Tibial nerve (tissue), 4 donors: ENCODE results near the gene CMTM5.

Experiments used
- EP300 ChIP-seq, 2 donors: sonication (generic); formaldehyde crosslinking; IDR thresholded peaks; one replicate each; pipeline ENCODE4 v1.6.1; 2017; ENCODE audit warnings: antibody characterized with exemption in 2 of 2, mild to moderate bottlenecking in 1 of 2
- TF ChIP-seq, protein P1 (sequence below), 5 experiments: fragments of 200-600 bp in 3 of 5; fragments of 450-650 bp in 2 of 5; sonication (generic) in 3 of 5; IDR thresholded peaks; one replicate each; pipeline ENCODE4 v1.5.1; 2016 to 2019; ENCODE audit warnings: antibody characterized with exemption in 5 of 5, mild to moderate bottlenecking in 3 of 5, moderate library complexity in 2 of 5

DNA sequence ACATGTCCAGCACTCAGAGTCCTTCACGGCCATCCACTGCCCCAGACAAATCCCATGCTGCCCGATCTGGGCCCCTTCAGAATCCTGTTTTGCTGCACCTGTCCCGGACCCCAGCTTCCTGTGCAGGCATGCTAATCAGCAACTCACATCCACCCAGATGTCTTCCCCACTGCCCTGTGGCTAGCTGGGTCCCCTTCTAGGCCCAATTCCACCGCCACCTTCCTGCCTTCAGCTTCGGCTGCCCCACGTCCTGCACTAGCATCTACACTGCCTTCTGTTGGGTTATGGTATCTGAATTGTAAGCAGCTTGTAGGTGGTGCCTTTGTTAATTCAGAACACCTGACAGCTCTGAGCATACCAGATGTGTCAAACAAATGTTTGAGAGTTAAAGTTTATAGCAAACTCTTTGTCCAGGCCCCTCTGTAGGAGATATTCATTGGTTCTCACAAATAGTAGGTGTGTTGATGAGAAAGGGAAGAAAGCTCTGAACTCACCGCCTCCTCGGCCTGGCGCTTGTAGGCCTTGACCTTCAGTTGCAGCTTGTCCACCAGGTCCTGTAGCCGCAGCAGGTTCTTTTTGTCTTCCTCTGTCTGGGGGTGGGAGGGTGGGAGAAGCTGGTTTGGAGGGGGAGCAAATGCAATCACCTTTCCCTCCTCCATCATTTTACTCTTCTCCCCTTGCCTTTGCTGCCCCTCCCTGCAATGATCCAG lies 6.0 kb downstream of the CMTM5 start:
- TF ChIP-seq, protein P1, sequence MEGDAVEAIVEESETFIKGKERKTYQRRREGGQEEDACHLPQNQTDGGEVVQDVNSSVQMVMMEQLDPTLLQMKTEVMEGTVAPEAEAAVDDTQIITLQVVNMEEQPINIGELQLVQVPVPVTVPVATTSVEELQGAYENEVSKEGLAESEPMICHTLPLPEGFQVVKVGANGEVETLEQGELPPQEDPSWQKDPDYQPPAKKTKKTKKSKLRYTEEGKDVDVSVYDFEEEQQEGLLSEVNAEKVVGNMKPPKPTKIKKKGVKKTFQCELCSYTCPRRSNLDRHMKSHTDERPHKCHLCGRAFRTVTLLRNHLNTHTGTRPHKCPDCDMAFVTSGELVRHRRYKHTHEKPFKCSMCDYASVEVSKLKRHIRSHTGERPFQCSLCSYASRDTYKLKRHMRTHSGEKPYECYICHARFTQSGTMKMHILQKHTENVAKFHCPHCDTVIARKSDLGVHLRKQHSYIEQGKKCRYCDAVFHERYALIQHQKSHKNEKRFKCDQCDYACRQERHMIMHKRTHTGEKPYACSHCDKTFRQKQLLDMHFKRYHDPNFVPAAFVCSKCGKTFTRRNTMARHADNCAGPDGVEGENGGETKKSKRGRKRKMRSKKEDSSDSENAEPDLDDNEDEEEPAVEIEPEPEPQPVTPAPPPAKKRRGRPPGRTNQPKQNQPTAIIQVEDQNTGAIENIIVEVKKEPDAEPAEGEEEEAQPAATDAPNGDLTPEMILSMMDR (IDR thresholded peaks at IDR 0.05), result no peak
- TF ChIP-seq EP300 (IDR thresholded peaks at IDR 0.05), result no peak
